ENCODE data around the gene ERGIC2.

ERGIC2 gene

DNA sequence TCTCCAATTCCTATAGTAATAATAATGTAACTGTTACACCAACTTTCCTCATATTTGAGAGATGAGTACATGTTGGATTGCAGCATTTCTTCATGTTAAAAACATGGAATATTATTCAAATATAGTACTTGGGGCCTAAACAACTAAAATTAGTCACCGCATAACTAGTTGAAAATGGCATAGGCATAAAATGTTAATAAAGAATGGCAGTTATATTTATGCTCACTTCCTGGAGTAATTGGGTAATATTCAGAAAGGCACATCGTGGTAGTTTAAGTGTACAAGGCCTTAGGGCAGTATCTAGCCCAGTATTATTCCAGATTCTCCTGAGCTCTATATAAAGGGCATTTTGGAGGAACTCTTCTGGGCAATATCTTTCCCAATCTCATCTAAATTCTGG lies 46.0 kb downstream of the ERGIC2 start:
- H3K4me3 Mint-ChIP-seq, result no peak overlapping the region
- no peaks in the 10 kb centered on the region for H3K9me3 Mint-ChIP-seq
- H3K27ac Mint-ChIP-seq, result no peak overlapping the region
- no peaks in the 10 kb centered on the region for H3K27me3 Mint-ChIP-seq
- peaks cover 69% of the 10 kb centered on the region for H3K36me3 Mint-ChIP-seq (ENCODE audit: low read depth)
- DNase-seq, result no peak
- no peaks in the 10 kb centered on the region for H3K4me1 Mint-ChIP-seq (ENCODE audit: low read depth)

DNA sequence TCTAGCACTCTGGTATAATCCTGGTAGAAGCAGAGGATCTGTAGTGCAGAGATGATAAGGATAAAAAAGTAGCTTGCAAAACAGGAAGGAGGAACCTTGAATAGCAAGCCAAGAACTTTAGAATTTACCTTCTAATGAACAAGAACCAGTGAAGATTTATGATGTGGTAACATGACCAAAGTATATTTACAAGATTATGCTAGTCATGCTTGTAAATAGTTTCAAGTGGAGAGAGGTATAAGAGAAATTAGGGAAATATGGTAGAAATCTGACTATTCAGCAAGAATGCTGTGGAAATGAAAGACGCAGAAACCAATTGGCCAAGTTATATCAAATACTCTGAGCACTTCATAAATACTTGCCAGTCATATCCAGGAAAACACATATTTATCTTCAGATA lies 47.8 kb downstream of the ERGIC2 start:
- H3K4me3 Mint-ChIP-seq, result no peak overlapping the region
- H3K27ac Mint-ChIP-seq, result no peak overlapping the region
- H3K4me1 Mint-ChIP-seq (ENCODE audit: low read depth), result no peaks in the 10 kb centered on the region
- H3K27me3 Mint-ChIP-seq, result no peaks in the 10 kb centered on the region
- no peaks in the 10 kb centered on the region for H3K9me3 Mint-ChIP-seq
- DNase-seq, result no peak
- H3K36me3 Mint-ChIP-seq (ENCODE audit: low read depth), result peaks cover 59% of the 10 kb centered on the region

GRCh38 chr12:29329411-29329810 lies 51.6 kb downstream of the ERGIC2 start:
- Mint-ChIP-seq H3K27ac (no peak overlapping the region), H3K4me1 (ENCODE audit: low read depth) (no peaks in the 10 kb centered on the region), H3K27me3 (no peaks in the 10 kb centered on the region), H3K4me3 (no peak overlapping the region), H3K9me3 (no peaks in the 10 kb centered on the region), H3K36me3 (ENCODE audit: low read depth) (peaks cover 49% of the 10 kb centered on the region)
- no peak for DNase-seq

- Mint-ChIP-seq H3K4me1 (ENCODE audit: low read depth) (peaks cover 11% of the 10 kb centered on the region), H3K4me3 (no peak overlapping the region), H3K9me3 (no peaks in the 10 kb centered on the region), H3K27ac (no peak overlapping the region), H3K36me3 (ENCODE audit: low read depth) (peaks cover 56% of the 10 kb centered on the region), H3K27me3 (no peaks in the 10 kb centered on the region)
- DNase-seq, result no peak
These were observed 58.8 kb downstream of the ERGIC2 start for GRCh38 chr12:29322157-29322556.

GRCh38 chr12:29320295-29321085 lies 60.5 kb downstream of the ERGIC2 start:
- Mint-ChIP-seq H3K27ac (no peak overlapping the region), H3K27me3 (no peaks in the 10 kb centered on the region), H3K4me1 (ENCODE audit: low read depth) (peaks cover 11% of the 10 kb centered on the region), H3K9me3 (no peaks in the 10 kb centered on the region), H3K4me3 (no peak overlapping the region), H3K36me3 (ENCODE audit: low read depth) (peaks cover 56% of the 10 kb centered on the region)
- DNase-seq, result no peak

- H3K4me3 Mint-ChIP-seq, result no peak overlapping the region
- H3K27me3 Mint-ChIP-seq, result no peaks in the 10 kb centered on the region
- peaks cover 11% of the 10 kb centered on the region for H3K4me1 Mint-ChIP-seq (ENCODE audit: low read depth)
- no peak for DNase-seq
- peaks cover 34% of the 10 kb centered on the region for H3K36me3 Mint-ChIP-seq (ENCODE audit: low read depth)
- H3K9me3 Mint-ChIP-seq, result no peaks in the 10 kb centered on the region
- no peak overlapping the region for H3K27ac Mint-ChIP-seq
These were observed 63.2 kb downstream of the ERGIC2 start for GRCh38 chr12:29317556-29318363.

GRCh38 chr12:29316752-29317151 lies 64.2 kb downstream of the ERGIC2 start:
- H3K27me3 Mint-ChIP-seq, result no peaks in the 10 kb centered on the region
- DNase-seq, result no peak
- H3K9me3 Mint-ChIP-seq, result no peaks in the 10 kb centered on the region
- peaks cover 11% of the 10 kb centered on the region for H3K4me1 Mint-ChIP-seq (ENCODE audit: low read depth)
- no peak overlapping the region for H3K4me3 Mint-ChIP-seq
- no peak overlapping the region for H3K27ac Mint-ChIP-seq
- H3K36me3 Mint-ChIP-seq (ENCODE audit: low read depth), result peaks cover 30% of the 10 kb centered on the region

DNA sequence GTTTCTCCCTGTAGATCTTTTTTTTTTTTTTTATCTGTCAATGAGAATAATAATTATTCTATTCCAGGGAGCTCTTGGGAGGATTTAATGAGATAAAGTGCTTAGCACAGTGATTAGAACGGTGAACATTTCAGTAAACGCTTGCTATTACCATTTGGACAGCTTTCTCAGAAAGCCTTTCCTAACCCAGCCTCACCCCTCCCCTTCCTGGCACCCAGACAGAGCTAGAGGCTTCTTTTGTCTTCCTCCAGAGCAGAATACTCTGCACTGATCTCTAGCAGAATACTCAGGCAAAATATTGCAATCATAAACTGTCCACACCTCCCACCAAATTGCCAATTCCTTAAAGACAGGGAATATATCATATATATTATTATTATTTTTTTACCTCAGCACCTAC lies 66.6 kb downstream of the ERGIC2 start:
- no peaks in the 10 kb centered on the region for H3K9me3 Mint-ChIP-seq
- DNase-seq, result no peak
- H3K4me1 Mint-ChIP-seq (ENCODE audit: low read depth), result peaks cover 11% of the 10 kb centered on the region
- H3K27ac Mint-ChIP-seq, result no peak overlapping the region
- peaks cover 22% of the 10 kb centered on the region for H3K36me3 Mint-ChIP-seq (ENCODE audit: low read depth)
- H3K4me3 Mint-ChIP-seq, result no peak overlapping the region
- no peaks in the 10 kb centered on the region for H3K27me3 Mint-ChIP-seq

DNA sequence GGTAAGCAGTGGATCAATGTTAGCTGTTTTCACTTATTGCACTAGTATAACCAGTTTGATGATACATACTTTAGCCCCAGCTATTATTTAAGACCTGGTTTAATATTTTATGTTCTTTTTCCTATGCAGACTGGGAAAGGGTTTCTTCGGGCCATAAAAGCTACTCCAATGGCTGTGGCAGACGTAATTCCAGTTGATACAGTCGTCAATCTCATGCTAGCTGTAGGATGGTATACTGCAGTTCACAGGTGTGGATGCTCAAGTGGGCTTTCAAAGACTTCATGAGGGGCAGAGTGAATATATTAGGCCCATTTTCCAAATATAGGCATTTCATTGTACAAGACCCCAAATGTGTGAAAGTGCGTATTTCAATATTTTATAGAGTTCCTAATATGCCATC lies 70.1 kb downstream of the ERGIC2 start:
- Mint-ChIP-seq H3K9me3 (no peaks in the 10 kb centered on the region), H3K27ac (no peak overlapping the region), H3K4me1 (ENCODE audit: low read depth) (no peaks in the 10 kb centered on the region), H3K4me3 (no peak overlapping the region), H3K36me3 (ENCODE audit: low read depth) (peaks cover 20% of the 10 kb centered on the region), H3K27me3 (no peaks in the 10 kb centered on the region)
- no peak for DNase-seq

DNA sequence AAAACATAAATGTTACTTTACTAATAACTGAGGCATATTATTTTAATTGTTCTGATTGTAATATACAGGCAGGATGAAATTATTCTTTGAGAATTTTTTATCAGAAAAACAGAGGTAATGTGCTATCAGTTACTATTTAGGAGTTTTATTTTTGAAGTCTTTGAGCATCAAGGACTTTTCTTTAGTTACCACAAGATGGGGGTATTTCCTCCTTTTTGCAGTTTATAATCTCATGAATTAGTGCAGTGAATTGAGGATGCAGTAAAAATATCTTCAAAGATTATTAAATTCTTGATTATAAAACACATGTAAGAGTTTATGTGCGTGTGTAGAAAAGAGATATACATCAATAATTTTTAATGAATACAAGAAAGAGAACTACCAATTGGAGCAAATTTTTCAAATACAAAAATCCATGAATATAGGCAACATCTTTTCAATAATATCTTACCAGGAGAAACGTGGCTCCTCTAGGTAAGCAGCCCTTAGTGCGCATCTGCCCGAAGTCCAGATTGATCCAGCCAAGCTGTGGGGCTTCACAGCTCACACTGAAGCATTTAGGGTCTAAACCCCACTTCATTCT lies 71.6 kb downstream of the ERGIC2 start:
- Mint-ChIP-seq H3K27ac (no peak overlapping the region), H3K4me1 (ENCODE audit: low read depth) (no peaks in the 10 kb centered on the region), H3K27me3 (no peaks in the 10 kb centered on the region), H3K4me3 (no peak overlapping the region), H3K36me3 (ENCODE audit: low read depth) (peaks cover 15% of the 10 kb centered on the region), H3K9me3 (no peaks in the 10 kb centered on the region)
- DNase-seq, result no peak

- no peak overlapping the region for H3K27ac Mint-ChIP-seq
- H3K4me1 Mint-ChIP-seq (ENCODE audit: low read depth), result no peaks in the 10 kb centered on the region
- no peaks in the 10 kb centered on the region for H3K27me3 Mint-ChIP-seq
- no peaks in the 10 kb centered on the region for H3K9me3 Mint-ChIP-seq
- H3K36me3 Mint-ChIP-seq (ENCODE audit: low read depth), result peaks cover 9% of the 10 kb centered on the region
- H3K4me3 Mint-ChIP-seq, result no peak overlapping the region
- DNase-seq, result no peak
These were observed 74.3 kb downstream of the ERGIC2 start for GRCh38 chr12:29306682-29307081.

- no peaks in the 10 kb centered on the region for H3K27me3 Mint-ChIP-seq
- DNase-seq, result no peak
- H3K27ac Mint-ChIP-seq, result no peak overlapping the region
- no peaks in the 10 kb centered on the region for H3K9me3 Mint-ChIP-seq
- H3K36me3 Mint-ChIP-seq (ENCODE audit: low read depth), result peaks cover 7% of the 10 kb centered on the region
- H3K4me1 Mint-ChIP-seq (ENCODE audit: low read depth), result no peaks in the 10 kb centered on the region
- H3K4me3 Mint-ChIP-seq, result no peak overlapping the region
These were observed 74.7 kb downstream of the ERGIC2 start for GRCh38 chr12:29306266-29306665.

DNA sequence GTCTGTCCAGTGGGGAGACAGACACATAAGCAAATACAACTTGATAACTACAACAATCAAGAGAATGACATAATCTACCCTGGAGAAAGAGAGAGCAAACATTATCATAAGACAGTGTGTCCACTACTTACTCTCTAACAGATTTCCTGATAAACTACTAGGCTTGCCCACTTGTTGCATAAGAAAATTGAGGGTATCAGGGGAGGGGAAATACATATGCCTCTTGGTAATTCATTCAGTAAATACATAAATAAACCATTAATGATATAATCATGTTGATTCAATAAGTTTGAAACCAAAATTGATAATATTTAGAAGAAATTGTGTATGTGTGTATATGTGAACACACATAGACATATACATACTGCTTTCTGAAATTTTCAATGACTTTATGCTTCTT lies 76.6 kb downstream of the ERGIC2 start:
- Mint-ChIP-seq H3K27me3 (no peaks in the 10 kb centered on the region), H3K9me3 (no peaks in the 10 kb centered on the region), H3K4me3 (no peak overlapping the region), H3K36me3 (ENCODE audit: low read depth) (peaks cover 7% of the 10 kb centered on the region), H3K27ac (no peak overlapping the region), H3K4me1 (ENCODE audit: low read depth) (no peaks in the 10 kb centered on the region)
- no peak for DNase-seq

GRCh38 chr12:29301114-29301513 lies 79.9 kb downstream of the ERGIC2 start:
- no peaks in the 10 kb centered on the region for H3K9me3 Mint-ChIP-seq
- no peak for DNase-seq
- no peaks in the 10 kb centered on the region for H3K36me3 Mint-ChIP-seq (ENCODE audit: low read depth)
- H3K4me3 Mint-ChIP-seq, result no peak overlapping the region
- no peak overlapping the region for H3K27ac Mint-ChIP-seq
- no peaks in the 10 kb centered on the region for H3K4me1 Mint-ChIP-seq (ENCODE audit: low read depth)
- no peaks in the 10 kb centered on the region for H3K27me3 Mint-ChIP-seq

- Mint-ChIP-seq H3K27ac (no peak overlapping the region), H3K27me3 (no peaks in the 10 kb centered on the region), H3K9me3 (no peaks in the 10 kb centered on the region), H3K36me3 (ENCODE audit: low read depth) (no peaks in the 10 kb centered on the region), H3K4me3 (no peak overlapping the region), H3K4me1 (ENCODE audit: low read depth) (no peaks in the 10 kb centered on the region)
- DNase-seq, result no peak
These were observed 81.3 kb downstream of the ERGIC2 start for GRCh38 chr12:29299633-29300032.

Data from activated T-cell treated with anti-CD3 and anti-CD28 coated beads, Interleukin-2, amount 50 U/mL, for 24 hours (primary cell).